Measurements from ENCODE around the gene RASGRF2. TPM values are rescaled to one million over a fixed set of nuclear protein-coding genes. Genes with fewer than 3 reads are reported as not detected.

Gene RASGRF2
- total RNA-seq, 4 donors from 2014 or later = 1.8 to 4.1 (median 2.5) TPM

DNA sequence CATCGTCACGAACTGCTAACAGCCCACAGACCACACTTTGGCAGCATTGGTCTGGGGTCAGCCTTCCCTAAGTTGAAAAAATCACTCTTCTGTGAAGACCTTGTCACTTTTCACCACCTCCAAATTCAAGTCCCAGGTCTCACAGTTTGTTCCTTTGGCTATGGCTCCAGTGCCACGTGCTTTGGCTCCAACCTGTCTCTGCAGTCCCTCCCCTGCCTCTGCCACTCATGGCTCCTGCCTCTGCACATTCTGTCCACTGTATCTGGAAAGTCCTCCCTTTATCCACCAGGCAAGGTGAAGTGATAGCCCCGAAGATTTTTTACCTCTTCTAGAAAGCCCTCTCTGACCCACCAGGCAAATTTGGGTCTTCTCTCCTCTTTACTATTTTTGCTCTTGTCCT, 278.3 kb downstream of the RASGRF2 start:
- H3K36me3 ChIP-seq = no peaks in the 10 kb centered on the region
- no peaks in the 10 kb centered on the region for H3K27me3 ChIP-seq
- H3K27ac ChIP-seq = no peak overlapping the region
- no peak overlapping the region for H3K4me3 ChIP-seq
- 94% methylated on average over 4 of the region's 4 CpGs for WGBS
- no peak for DNase-seq (ENCODE audit: low spot score in 2 of 2)
- peaks cover 14% of the 10 kb centered on the region for H3K4me1 ChIP-seq
- TF ChIP-seq POLR2AphosphoS5 (IDR thresholded peaks at IDR 0.05) (no peak), POLR2A (IDR thresholded peaks at IDR 0.05) (no peak), EP300 (IDR thresholded peaks at IDR 0.05) (no peak)
- TF ChIP-seq, protein P1, sequence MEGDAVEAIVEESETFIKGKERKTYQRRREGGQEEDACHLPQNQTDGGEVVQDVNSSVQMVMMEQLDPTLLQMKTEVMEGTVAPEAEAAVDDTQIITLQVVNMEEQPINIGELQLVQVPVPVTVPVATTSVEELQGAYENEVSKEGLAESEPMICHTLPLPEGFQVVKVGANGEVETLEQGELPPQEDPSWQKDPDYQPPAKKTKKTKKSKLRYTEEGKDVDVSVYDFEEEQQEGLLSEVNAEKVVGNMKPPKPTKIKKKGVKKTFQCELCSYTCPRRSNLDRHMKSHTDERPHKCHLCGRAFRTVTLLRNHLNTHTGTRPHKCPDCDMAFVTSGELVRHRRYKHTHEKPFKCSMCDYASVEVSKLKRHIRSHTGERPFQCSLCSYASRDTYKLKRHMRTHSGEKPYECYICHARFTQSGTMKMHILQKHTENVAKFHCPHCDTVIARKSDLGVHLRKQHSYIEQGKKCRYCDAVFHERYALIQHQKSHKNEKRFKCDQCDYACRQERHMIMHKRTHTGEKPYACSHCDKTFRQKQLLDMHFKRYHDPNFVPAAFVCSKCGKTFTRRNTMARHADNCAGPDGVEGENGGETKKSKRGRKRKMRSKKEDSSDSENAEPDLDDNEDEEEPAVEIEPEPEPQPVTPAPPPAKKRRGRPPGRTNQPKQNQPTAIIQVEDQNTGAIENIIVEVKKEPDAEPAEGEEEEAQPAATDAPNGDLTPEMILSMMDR (IDR thresholded peaks at IDR 0.05) = no peak
- H3K9me3 ChIP-seq = no peaks in the 10 kb centered on the region

DNA sequence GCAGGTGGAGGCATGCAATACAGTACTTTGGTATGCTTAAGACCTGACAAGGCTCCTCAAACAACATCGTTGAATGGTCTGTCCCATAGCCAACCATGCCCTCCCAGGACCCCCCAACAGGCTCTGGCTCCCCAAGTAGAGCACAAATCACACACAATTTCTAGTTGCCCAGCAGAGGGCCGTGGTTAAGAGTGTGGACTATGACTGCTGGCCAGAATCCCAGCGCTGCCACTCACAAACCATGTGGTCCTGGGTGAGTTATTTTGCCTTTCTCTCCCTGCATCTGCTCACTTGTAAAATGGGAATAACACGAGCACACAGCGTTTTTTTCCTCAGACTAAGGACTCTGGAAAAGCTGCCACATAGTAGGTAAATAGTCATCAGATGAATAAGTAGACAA, 279.4 kb downstream of the RASGRF2 start:
- H3K27me3 ChIP-seq = no peaks in the 10 kb centered on the region
- H3K36me3 ChIP-seq = no peaks in the 10 kb centered on the region
- H3K27ac ChIP-seq = no peak overlapping the region
- H3K9me3 ChIP-seq = no peaks in the 10 kb centered on the region
- no peak overlapping the region for H3K4me3 ChIP-seq
- peaks cover 14% of the 10 kb centered on the region for H3K4me1 ChIP-seq
- no peak for TF ChIP-seq POLR2A (IDR thresholded peaks at IDR 0.05)
- TF ChIP-seq, protein P1 (IDR thresholded peaks at IDR 0.05) = no peak
- TF ChIP-seq EP300 (IDR thresholded peaks at IDR 0.05) = no peak
- TF ChIP-seq POLR2AphosphoS5 (IDR thresholded peaks at IDR 0.05) = no peak
- 51% methylated on average over 5 of the region's 5 CpGs for WGBS
- no peak for DNase-seq (ENCODE audit: low spot score in 2 of 2)

DNA sequence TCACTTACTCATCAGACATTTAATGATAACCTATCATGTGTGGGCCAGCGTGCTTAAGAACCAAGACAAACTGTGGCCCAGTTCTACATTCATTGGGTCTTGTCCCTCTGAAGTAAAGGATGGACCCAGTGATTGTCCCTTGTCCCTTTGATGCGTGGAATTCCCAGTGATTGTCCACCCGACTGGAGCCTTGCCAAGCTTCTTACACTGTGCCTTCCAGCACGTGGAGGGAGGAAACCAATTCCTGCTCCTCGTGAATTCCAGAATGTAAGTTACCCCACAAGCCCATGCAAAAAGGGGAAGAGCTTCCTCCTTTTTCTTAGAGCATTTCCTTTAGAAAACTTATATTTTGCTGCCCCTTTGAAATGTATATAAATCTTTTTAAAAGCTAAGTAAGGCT, 280.8 kb downstream of the RASGRF2 start:
- H3K36me3 ChIP-seq = no peaks in the 10 kb centered on the region
- H3K9me3 ChIP-seq = no peaks in the 10 kb centered on the region
- WGBS = 49% methylated on average over 5 of the region's 5 CpGs
- peaks cover 8% of the 10 kb centered on the region for H3K4me1 ChIP-seq
- H3K27me3 ChIP-seq = no peaks in the 10 kb centered on the region
- no peak for DNase-seq (ENCODE audit: low spot score in 2 of 2)
- TF ChIP-seq EP300 (IDR thresholded peaks at IDR 0.05) (no peak), POLR2AphosphoS5 (IDR thresholded peaks at IDR 0.05) (no peak), POLR2A (IDR thresholded peaks at IDR 0.05) (no peak)
- TF ChIP-seq, protein P1 (IDR thresholded peaks at IDR 0.05) = no peak
- no peak overlapping the region for H3K4me3 ChIP-seq
- H3K27ac ChIP-seq = no peak overlapping the region

DNA sequence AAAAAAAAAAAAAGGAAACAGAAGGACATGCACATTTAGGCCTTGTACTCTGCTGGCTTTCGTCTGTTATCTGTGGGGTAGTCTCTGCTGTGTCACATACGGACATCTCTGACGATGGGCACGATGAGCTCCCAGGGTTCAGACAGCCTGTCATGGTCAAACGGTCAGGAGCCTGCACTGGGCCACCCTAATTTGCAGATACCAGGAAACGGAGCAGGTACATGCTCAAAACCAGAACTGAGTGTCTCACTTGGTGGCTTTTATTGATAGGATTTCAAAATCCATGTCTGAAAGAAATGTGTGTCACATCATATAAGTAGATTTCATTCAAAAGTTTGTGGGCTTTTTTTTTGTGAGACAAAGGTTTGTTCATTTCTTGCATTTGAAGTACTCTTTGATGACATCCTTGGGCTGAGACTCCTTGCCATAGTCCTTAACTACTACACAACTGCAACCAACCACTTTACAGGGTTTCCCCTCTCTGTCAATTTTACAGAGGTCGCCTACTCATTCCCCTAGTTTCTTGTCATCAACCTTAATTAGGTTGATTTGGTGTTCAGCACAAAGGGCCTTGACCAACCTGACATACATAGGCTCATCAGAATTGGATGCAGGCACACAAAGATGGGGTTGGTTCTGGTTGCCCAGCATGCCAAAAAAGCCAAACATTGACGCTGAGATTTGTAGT, 281.9 kb downstream of the RASGRF2 start:
- H3K27ac ChIP-seq = no peak overlapping the region
- H3K27me3 ChIP-seq = no peaks in the 10 kb centered on the region
- H3K36me3 ChIP-seq = no peaks in the 10 kb centered on the region
- H3K4me3 ChIP-seq = no peak overlapping the region
- TF ChIP-seq EP300 (IDR thresholded peaks at IDR 0.05) (no peak), POLR2AphosphoS5 (IDR thresholded peaks at IDR 0.05) (no peak), POLR2A (IDR thresholded peaks at IDR 0.05) (no peak)
- TF ChIP-seq, protein P1 (IDR thresholded peaks at IDR 0.05) = no peak
- H3K9me3 ChIP-seq = no peaks in the 10 kb centered on the region
- no peak for DNase-seq (ENCODE audit: low spot score in 2 of 2)
- WGBS = 89% methylated on average over 8 of the region's 8 CpGs
- peaks cover 8% of the 10 kb centered on the region for H3K4me1 ChIP-seq

DNA sequence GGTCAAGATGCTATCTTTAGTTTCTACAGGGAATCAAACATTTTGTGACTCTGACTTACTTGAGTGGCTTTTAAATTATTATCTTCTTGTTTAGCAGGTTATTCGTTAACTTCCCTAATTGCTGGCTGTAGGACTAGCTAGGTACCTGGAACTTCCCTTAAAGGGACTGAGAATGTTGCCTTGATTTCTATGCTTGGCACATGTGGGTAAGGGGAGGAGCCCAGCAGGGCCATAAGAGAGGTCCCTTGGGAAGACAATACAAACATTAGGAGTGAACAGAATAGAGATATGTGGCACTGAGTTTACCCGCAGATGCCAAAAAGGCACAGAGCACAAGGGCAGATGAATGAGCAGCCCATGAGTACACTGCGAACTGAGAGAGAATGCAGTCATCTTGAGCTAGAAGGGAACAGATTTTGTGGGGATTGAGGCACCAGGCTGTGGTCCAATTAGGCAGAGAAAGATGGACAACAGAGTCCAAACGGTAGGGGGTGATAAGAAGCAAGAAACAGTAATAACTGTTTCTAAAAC, 282.8 kb downstream of the RASGRF2 start:
- H3K27me3 ChIP-seq = no peaks in the 10 kb centered on the region
- no peak for DNase-seq (ENCODE audit: low spot score in 2 of 2)
- H3K27ac ChIP-seq = no peak overlapping the region
- TF ChIP-seq POLR2AphosphoS5 (IDR thresholded peaks at IDR 0.05) (no peak), EP300 (IDR thresholded peaks at IDR 0.05) (no peak), POLR2A (IDR thresholded peaks at IDR 0.05) (no peak)
- TF ChIP-seq, protein P1 (IDR thresholded peaks at IDR 0.05) = no peak
- H3K36me3 ChIP-seq = no peaks in the 10 kb centered on the region
- peaks cover 11% of the 10 kb centered on the region for H3K4me1 ChIP-seq
- 82% methylated on average over 4 of the region's 4 CpGs for WGBS
- no peak overlapping the region for H3K4me3 ChIP-seq
- H3K9me3 ChIP-seq = no peaks in the 10 kb centered on the region

Data from suprapubic skin (tissue), 4 donors.